Measurements from ENCODE around the gene PIAS1. TPM values are rescaled to one million over a fixed set of nuclear protein-coding genes. Genes with fewer than 3 reads are reported as not detected.

PIAS1 gene
- polyA plus RNA-seq, 2 of the 4 experiments (the other 2 are of a cell fraction), result 23.2 to 49.5 TPM

- ATAC-seq (no peak), FAIRE-seq (no peak), DNase-seq (ENCODE audit: low read depth in 1 of 2, low spot score in 1 of 2) (no peak)
- H3K9me3 ChIP-seq, result no peaks in the 10 kb centered on the region
- WGBS (ENCODE audit: missing lambda C conversion rate), result 4% methylated on average over 1 of the region's 1 CpG
- TF ChIP-seq BCL3 (IDR thresholded peaks at IDR 0.05) (no peak), HDAC2 (IDR thresholded peaks at IDR 0.05) (no peak), PBX3 (IDR thresholded peaks at IDR 0.05) (no peak), NFE2L2 (conservative IDR thresholded peaks at IDR 0.05; ENCODE audit: low read length) (no peak), MYC (IDR thresholded peaks at IDR 0.05; ENCODE audit: borderline replicate concordance, low read length) (no peak), RARB (CRISPR knock-in tag; IDR thresholded peaks at IDR 0.05) (no peak), CHD4 (IDR thresholded peaks at IDR 0.05; ENCODE audit: borderline replicate concordance) (no peak), PHF8 (IDR thresholded peaks at IDR 0.05; ENCODE audit: borderline replicate concordance, low read depth) (no peak), JUN (IDR thresholded peaks at IDR 0.05) (no peak)
- no peak overlapping the region; a peak in 1 of 6 replicates for H3K27ac ChIP-seq
- ChIA-PET POLR2A (no interaction called here), CTCF (interaction anchor here (2.2 kb wide), 1 partner anchor 40 kb away, joined by 10 read pairs; no protein-coding TSS in a partner anchor)
- peaks cover 16% of the 10 kb centered on the region for H3K4me1 ChIP-seq
- peak overlapping the region; percentile 75 for H3K4me2 ChIP-seq
- peak overlapping the region; percentile 27 for H3K4me3 ChIP-seq
These were observed 60.2 kb downstream of the PIAS1 start for GRCh38 chr15:68114356-68114755.

GRCh38 chr15:68114840-68115239 is 60.7 kb downstream of the PIAS1 start:
- H3K4me3 ChIP-seq, result peak overlapping the region; percentile 27; the same call in 2 of the 3 replicates
- H3K4me1 ChIP-seq, result peaks cover 16% of the 10 kb centered on the region
- no peak for TF ChIP-seq GATA3 (IDR thresholded peaks at IDR 0.05; ENCODE audit: borderline replicate concordance)
- no peak for TF ChIP-seq JUN (IDR thresholded peaks at IDR 0.05)
- TF ChIP-seq HMGXB4 (CRISPR knock-in tag; IDR thresholded peaks at IDR 0.05; ENCODE audit: borderline replicate concordance), result no peak
- no peak for TF ChIP-seq BCL3 (IDR thresholded peaks at IDR 0.05)
- no peak for TF ChIP-seq MAZ (IDR thresholded peaks at IDR 0.05; ENCODE audit: borderline replicate concordance, low read depth, low read length)
- TF ChIP-seq KDM5A (IDR thresholded peaks at IDR 0.05), result no peak
- no peak for TF ChIP-seq EHF (CRISPR knock-in tag; IDR thresholded peaks at IDR 0.05)
- TF ChIP-seq MYC (IDR thresholded peaks at IDR 0.05; ENCODE audit: borderline replicate concordance, low read length), result no peak
- no peak for TF ChIP-seq HDAC2 (IDR thresholded peaks at IDR 0.05)
- no peak for TF ChIP-seq KDM1A (IDR thresholded peaks at IDR 0.05; ENCODE audit: low read depth)
- no peak for TF ChIP-seq ZSCAN20 (CRISPR knock-in tag; IDR thresholded peaks at IDR 0.05)
- TF ChIP-seq HOXB13 (CRISPR knock-in tag; IDR thresholded peaks at IDR 0.05; ENCODE audit: low read depth), result no peak
- ChIA-PET CTCF (interaction anchor here (2.2 kb wide), 1 partner anchor 40 kb away, joined by 10 read pairs; no protein-coding TSS in a partner anchor), POLR2A (no interaction called here)
- WGBS (ENCODE audit: missing lambda C conversion rate), result 69% methylated on average over 2 of the region's 2 CpGs
- no peak for FAIRE-seq
- H3K9me3 ChIP-seq, result no peaks in the 10 kb centered on the region
- no peak for DNase-seq (ENCODE audit: low read depth in 1 of 2, low spot score in 1 of 2)
- H3K4me2 ChIP-seq, result peak overlapping the region; percentile 75
- no peak for ATAC-seq
- H3K27ac ChIP-seq, result no peak overlapping the region

- DNase-seq (ENCODE audit: low read depth in 1 of 2, low spot score in 1 of 2) (no peak), ATAC-seq (no peak), FAIRE-seq (no peak)
- 94% methylated on average over 2 of the region's 2 CpGs for WGBS (ENCODE audit: missing lambda C conversion rate)
- POLR2A ChIA-PET, result no interaction called here
- TF ChIP-seq E2F6 (IDR thresholded peaks at IDR 0.05; ENCODE audit: borderline replicate concordance, low read depth), result no peak
- no peak for TF ChIP-seq FOXS1 (CRISPR knock-in tag; IDR thresholded peaks at IDR 0.05)
- no peak for TF ChIP-seq BHLHE40 (IDR thresholded peaks at IDR 0.05; ENCODE audit: low read depth, low read length)
- no peak for TF ChIP-seq PBX3 (IDR thresholded peaks at IDR 0.05)
- peak; percentile 81 for TF ChIP-seq MAFK (IDR thresholded peaks at IDR 0.05; ENCODE audit: partially characterized antibody)
- no peak for TF ChIP-seq HMGXB4 (CRISPR knock-in tag; IDR thresholded peaks at IDR 0.05; ENCODE audit: borderline replicate concordance)
- no peak for TF ChIP-seq HOXB5 (CRISPR knock-in tag; IDR thresholded peaks at IDR 0.05)
- TF ChIP-seq TP53 (CRISPR knock-in tag; IDR thresholded peaks at IDR 0.05), result no peak
- no peak for TF ChIP-seq MAZ (IDR thresholded peaks at IDR 0.05; ENCODE audit: borderline replicate concordance, low read depth, low read length)
- Histone ChIP-seq H3K4me3 (no peak overlapping the region), H3K27ac (no peak overlapping the region), H3K4me1 (no peaks in the 10 kb centered on the region), H3K9me3 (no peaks in the 10 kb centered on the region), H3K4me2 (no peak overlapping the region)
- CTCF ChIA-PET, result no interaction called here
These were observed 70.6 kb downstream of the PIAS1 start for GRCh38 chr15:68124700-68125099.
